ENCODE measurements around the gene RDH11.

Gene RDH11

GRCh38 chr14:67652189-67652588 lies 43.4 kb downstream of the RDH11 start:
- Histone ChIP-seq H2AFZ (ENCODE audit: low read length, unreplicated experiment) (no peak overlapping the region), H3K4me1 (ENCODE audit: control insufficient read depth, insufficient read depth, low read length, unreplicated experiment) (peaks cover 15% of the 10 kb centered on the region), H3K36me3 (ENCODE audit: insufficient read depth, low read length) (peaks cover 50% of the 10 kb centered on the region), H3K79me2 (ENCODE audit: control insufficient read depth, insufficient read depth, low read length, unreplicated experiment) (no peaks in the 10 kb centered on the region), H3K27me3 (ENCODE audit: insufficient read depth, low read length) (no peaks in the 10 kb centered on the region), H3K27ac (ENCODE audit: low read depth, low read length) (no peak overlapping the region), H3K4me3 (ENCODE audit: low read depth, low read length) (no peak overlapping the region)

GRCh38 chr14:67650694-67651093 lies 44.9 kb downstream of the RDH11 start:
- Histone ChIP-seq H3K27ac (ENCODE audit: low read depth, low read length) (peak overlapping the region; percentile 79), H3K36me3 (ENCODE audit: insufficient read depth, low read length) (peaks cover 42% of the 10 kb centered on the region), H3K4me1 (ENCODE audit: control insufficient read depth, insufficient read depth, low read length, unreplicated experiment) (peaks cover 15% of the 10 kb centered on the region), H3K4me3 (ENCODE audit: low read depth, low read length) (no peak overlapping the region; the same call in 1 of the 2 replicates), H3K79me2 (ENCODE audit: control insufficient read depth, insufficient read depth, low read length, unreplicated experiment) (no peaks in the 10 kb centered on the region), H2AFZ (ENCODE audit: low read length, unreplicated experiment) (no peak overlapping the region), H3K27me3 (ENCODE audit: insufficient read depth, low read length) (no peaks in the 10 kb centered on the region)

DNA sequence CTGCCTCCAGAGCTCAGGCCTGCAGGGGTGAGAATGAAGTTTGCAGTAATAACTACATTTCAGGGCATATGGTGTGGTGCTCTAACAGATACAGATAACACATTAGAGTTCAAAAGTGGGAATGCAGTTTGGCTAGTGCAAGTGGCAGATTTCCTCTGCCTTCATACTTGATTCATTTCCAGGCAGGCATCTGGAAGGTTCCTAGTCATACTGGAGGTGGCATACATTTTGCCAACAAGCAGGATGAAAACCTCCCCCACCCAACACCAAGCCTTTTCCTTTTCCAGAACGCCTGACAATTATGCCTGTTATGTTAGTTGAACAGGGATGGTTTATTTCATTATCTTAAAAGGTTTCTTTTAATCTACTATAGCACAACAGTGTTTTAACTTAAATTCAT lies 45.4 kb downstream of the RDH11 start:
- H3K79me2 ChIP-seq (ENCODE audit: control insufficient read depth, insufficient read depth, low read length, unreplicated experiment): no peaks in the 10 kb centered on the region
- peaks cover 42% of the 10 kb centered on the region for H3K36me3 ChIP-seq (ENCODE audit: insufficient read depth, low read length)
- H3K27me3 ChIP-seq (ENCODE audit: insufficient read depth, low read length): no peaks in the 10 kb centered on the region
- H3K4me3 ChIP-seq (ENCODE audit: low read depth, low read length): no peak overlapping the region; the same call in 1 of the 2 replicates
- H3K4me1 ChIP-seq (ENCODE audit: control insufficient read depth, insufficient read depth, low read length, unreplicated experiment): peaks cover 15% of the 10 kb centered on the region
- no peak overlapping the region for H2AFZ ChIP-seq (ENCODE audit: low read length, unreplicated experiment)
- H3K27ac ChIP-seq (ENCODE audit: low read depth, low read length): peak overlapping the region; percentile 79

DNA sequence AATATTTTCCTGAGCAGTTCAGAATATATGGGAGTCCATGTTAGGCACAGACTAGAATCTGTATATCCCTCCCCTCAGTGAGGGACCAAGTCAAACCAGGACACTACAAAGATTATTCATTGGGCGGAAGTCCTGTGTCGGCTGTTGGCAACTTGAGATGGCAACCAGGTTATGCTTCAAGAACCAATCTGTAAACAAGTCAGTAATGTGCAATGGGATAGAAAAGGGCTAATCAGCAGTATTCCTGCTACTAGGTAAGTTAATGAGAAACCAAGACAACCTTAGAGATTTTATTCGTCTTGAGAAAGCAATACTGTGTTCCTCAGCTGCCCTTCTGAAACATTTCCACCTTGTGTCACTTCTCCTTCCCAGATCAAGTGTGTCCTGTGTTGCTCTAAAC lies 49.4 kb downstream of the RDH11 start:
- Histone ChIP-seq H3K27ac (ENCODE audit: low read depth, low read length) (no peak overlapping the region), H3K36me3 (ENCODE audit: insufficient read depth, low read length) (peaks cover 33% of the 10 kb centered on the region), H3K79me2 (ENCODE audit: control insufficient read depth, insufficient read depth, low read length, unreplicated experiment) (no peaks in the 10 kb centered on the region), H2AFZ (ENCODE audit: low read length, unreplicated experiment) (no peak overlapping the region), H3K4me3 (ENCODE audit: low read depth, low read length) (no peak overlapping the region), H3K27me3 (ENCODE audit: insufficient read depth, low read length) (no peaks in the 10 kb centered on the region), H3K4me1 (ENCODE audit: control insufficient read depth, insufficient read depth, low read length, unreplicated experiment) (peaks cover 12% of the 10 kb centered on the region)

GRCh38 chr14:67645414-67645813 lies 50.1 kb downstream of the RDH11 start:
- H2AFZ ChIP-seq (ENCODE audit: low read length, unreplicated experiment): no peak overlapping the region
- H3K27me3 ChIP-seq (ENCODE audit: insufficient read depth, low read length): no peaks in the 10 kb centered on the region
- H3K27ac ChIP-seq (ENCODE audit: low read depth, low read length): no peak overlapping the region
- no peak overlapping the region for H3K4me3 ChIP-seq (ENCODE audit: low read depth, low read length)
- H3K36me3 ChIP-seq (ENCODE audit: insufficient read depth, low read length): peaks cover 29% of the 10 kb centered on the region
- no peaks in the 10 kb centered on the region for H3K79me2 ChIP-seq (ENCODE audit: control insufficient read depth, insufficient read depth, low read length, unreplicated experiment)
- peaks cover 5% of the 10 kb centered on the region for H3K4me1 ChIP-seq (ENCODE audit: control insufficient read depth, insufficient read depth, low read length, unreplicated experiment)

DNA sequence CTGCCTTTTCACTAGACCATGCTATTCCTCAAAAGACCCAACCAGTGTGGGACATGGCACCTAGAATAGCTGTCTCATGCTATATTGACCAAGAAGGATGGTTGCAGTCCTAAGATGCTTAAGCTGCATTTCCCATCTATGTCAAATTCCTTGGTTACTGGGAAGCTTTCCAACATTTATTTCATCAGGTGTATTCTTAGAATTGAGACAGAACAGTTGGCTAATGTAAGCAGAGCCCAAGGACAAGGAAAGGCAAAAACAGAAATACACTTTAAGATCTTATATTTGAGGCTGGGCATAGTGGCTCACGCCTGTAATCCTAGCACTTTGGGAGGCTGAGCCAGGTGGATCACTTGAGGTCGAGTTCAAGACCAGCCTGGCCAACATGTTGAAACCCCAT lies 51.1 kb downstream of the RDH11 start:
- peaks cover 19% of the 10 kb centered on the region for H3K36me3 ChIP-seq (ENCODE audit: insufficient read depth, low read length)

DNA sequence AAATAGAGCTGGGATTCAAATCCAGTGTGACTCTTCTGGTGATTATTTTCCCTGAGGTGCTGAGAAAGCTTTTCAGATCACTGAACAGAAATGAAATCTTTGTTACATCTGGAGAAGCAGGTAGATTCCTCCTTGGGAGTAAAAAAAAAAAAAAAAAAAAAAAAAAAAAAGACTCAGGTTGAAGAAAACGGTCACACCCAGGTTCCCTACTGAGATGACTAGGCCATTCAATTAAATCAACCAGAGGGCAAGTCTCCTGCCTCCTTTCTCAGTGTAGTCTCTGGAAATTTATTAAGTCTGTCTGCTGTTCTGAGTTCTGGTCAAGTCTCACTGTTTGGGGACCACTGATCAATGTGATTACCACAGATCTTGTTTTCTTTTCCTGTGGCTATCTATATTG lies 51.9 kb downstream of the RDH11 start:
- H2AFZ ChIP-seq (ENCODE audit: low read length, unreplicated experiment): no peak overlapping the region
- H3K79me2 ChIP-seq (ENCODE audit: control insufficient read depth, insufficient read depth, low read length, unreplicated experiment): no peaks in the 10 kb centered on the region
- no peaks in the 10 kb centered on the region for H3K4me1 ChIP-seq (ENCODE audit: control insufficient read depth, insufficient read depth, low read length, unreplicated experiment)
- H3K36me3 ChIP-seq (ENCODE audit: insufficient read depth, low read length): peaks cover 12% of the 10 kb centered on the region
- H3K27ac ChIP-seq (ENCODE audit: low read depth, low read length): no peak overlapping the region
- H3K27me3 ChIP-seq (ENCODE audit: insufficient read depth, low read length): no peaks in the 10 kb centered on the region
- no peak overlapping the region for H3K4me3 ChIP-seq (ENCODE audit: low read depth, low read length)

More for the DNA sequence above, 51.1 kb downstream of the RDH11 start:
- no peaks in the 10 kb centered on the region for H3K4me1 ChIP-seq (ENCODE audit: control insufficient read depth, insufficient read depth, low read length, unreplicated experiment)
- no peaks in the 10 kb centered on the region for H3K79me2 ChIP-seq (ENCODE audit: control insufficient read depth, insufficient read depth, low read length, unreplicated experiment)
- no peak overlapping the region for H3K27ac ChIP-seq (ENCODE audit: low read depth, low read length)
- H3K27me3 ChIP-seq (ENCODE audit: insufficient read depth, low read length): no peaks in the 10 kb centered on the region
- no peak overlapping the region for H2AFZ ChIP-seq (ENCODE audit: low read length, unreplicated experiment)
- H3K4me3 ChIP-seq (ENCODE audit: low read depth, low read length): no peak overlapping the region

DNA sequence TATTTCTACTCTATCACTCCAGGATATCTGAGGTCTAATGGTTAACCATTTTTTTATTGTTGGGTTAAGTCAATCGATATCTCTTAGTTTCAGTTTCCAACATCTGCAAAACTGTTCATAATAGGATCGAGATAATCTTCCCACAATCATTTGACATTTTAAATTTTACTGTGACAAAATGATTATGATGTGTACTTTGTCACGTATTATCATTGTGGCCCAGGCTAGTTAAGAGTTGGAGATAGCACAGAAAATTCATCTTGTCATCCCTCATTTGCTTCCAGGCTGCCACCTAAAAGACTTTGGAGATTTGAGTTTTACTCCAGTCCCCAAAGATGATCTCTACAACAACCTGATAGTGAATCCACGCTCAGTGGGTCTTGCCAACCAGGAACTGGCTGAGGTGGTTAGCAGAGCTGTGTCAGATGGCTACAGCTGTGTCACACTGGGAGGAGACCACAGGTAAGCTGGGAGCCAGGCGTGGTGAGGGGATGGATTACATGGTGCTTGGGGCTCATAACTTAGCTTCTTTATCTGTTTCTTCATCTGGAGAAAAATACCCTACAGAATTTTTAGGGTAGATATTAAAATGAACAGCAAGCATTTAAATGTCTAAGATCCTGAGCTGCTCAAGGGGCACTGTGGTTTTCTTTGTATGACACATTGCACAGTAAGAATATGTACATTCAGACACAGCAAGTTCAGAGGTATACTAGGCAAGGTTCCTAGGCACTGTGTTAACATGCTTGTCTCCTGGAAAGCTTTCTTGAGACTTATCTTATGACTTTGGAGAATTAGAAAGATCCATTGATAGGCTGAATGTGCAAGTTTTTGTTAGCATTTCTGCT lies 53.4 kb downstream of the RDH11 start:
- no peak overlapping the region for H3K27ac ChIP-seq (ENCODE audit: low read depth, low read length)
- no peaks in the 10 kb centered on the region for H3K27me3 ChIP-seq (ENCODE audit: insufficient read depth, low read length)
- H3K4me3 ChIP-seq (ENCODE audit: low read depth, low read length): no peak overlapping the region
- no peaks in the 10 kb centered on the region for H3K4me1 ChIP-seq (ENCODE audit: control insufficient read depth, insufficient read depth, low read length, unreplicated experiment)
- no peak overlapping the region for H2AFZ ChIP-seq (ENCODE audit: low read length, unreplicated experiment)
- 0 out of 2 replicates have a peak, but pooled peaks cover under 1% of the 10 kb centered on the region for H3K36me3 ChIP-seq (ENCODE audit: insufficient read depth, low read length)
- no peaks in the 10 kb centered on the region for H3K79me2 ChIP-seq (ENCODE audit: control insufficient read depth, insufficient read depth, low read length, unreplicated experiment)

GRCh38 chr14:67641480-67641879 lies 54.1 kb downstream of the RDH11 start:
- peaks cover 3% of the 10 kb centered on the region for H3K4me1 ChIP-seq (ENCODE audit: control insufficient read depth, insufficient read depth, low read length, unreplicated experiment)
- H3K79me2 ChIP-seq (ENCODE audit: control insufficient read depth, insufficient read depth, low read length, unreplicated experiment): no peaks in the 10 kb centered on the region
- no peaks in the 10 kb centered on the region for H3K36me3 ChIP-seq (ENCODE audit: insufficient read depth, low read length)
- H3K4me3 ChIP-seq (ENCODE audit: low read depth, low read length): no peak overlapping the region
- H3K27ac ChIP-seq (ENCODE audit: low read depth, low read length): no peak overlapping the region
- H3K27me3 ChIP-seq (ENCODE audit: insufficient read depth, low read length): no peaks in the 10 kb centered on the region
- H2AFZ ChIP-seq (ENCODE audit: low read length, unreplicated experiment): no peak overlapping the region

GRCh38 chr14:67638642-67639041 lies 56.9 kb downstream of the RDH11 start:
- Histone ChIP-seq H3K27me3 (ENCODE audit: insufficient read depth, low read length) (no peaks in the 10 kb centered on the region), H2AFZ (ENCODE audit: low read length, unreplicated experiment) (no peak overlapping the region), H3K4me1 (ENCODE audit: control insufficient read depth, insufficient read depth, low read length, unreplicated experiment) (peaks cover 9% of the 10 kb centered on the region), H3K36me3 (ENCODE audit: insufficient read depth, low read length) (no peaks in the 10 kb centered on the region), H3K27ac (ENCODE audit: low read depth, low read length) (no peak overlapping the region), H3K79me2 (ENCODE audit: control insufficient read depth, insufficient read depth, low read length, unreplicated experiment) (no peaks in the 10 kb centered on the region), H3K4me3 (ENCODE audit: low read depth, low read length) (no peak overlapping the region)

DNA sequence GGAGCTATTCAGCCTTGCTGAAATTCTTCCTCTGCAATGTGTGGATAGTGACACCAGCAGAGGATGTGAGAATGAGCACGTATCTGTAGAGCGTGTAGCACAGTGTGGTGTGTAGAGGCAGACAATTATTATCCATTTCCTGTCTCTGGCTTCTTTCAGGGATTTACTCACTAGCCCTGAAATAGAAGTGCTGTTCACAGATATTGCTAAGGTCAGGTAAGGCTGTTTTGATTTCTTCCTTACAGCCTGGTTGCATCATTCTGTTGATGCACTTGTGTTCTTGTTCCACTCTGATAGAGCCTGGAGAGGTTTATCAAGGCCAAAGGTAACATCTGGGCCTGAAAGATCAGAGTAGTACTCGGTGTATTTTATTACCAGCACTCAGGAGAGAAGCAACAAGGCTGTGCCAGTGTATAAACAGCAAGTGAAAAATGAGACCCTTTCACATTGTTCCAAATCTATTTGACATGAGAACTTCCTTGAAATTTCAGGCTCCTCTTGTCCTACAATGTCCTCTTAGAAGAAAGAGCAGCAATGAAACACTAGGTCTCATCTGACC lies 59.1 kb downstream of the RDH11 start:
- Histone ChIP-seq H3K79me2 (ENCODE audit: control insufficient read depth, insufficient read depth, low read length, unreplicated experiment) (no peaks in the 10 kb centered on the region), H3K4me3 (ENCODE audit: low read depth, low read length) (no peak overlapping the region), H2AFZ (ENCODE audit: low read length, unreplicated experiment) (no peak overlapping the region), H3K36me3 (ENCODE audit: insufficient read depth, low read length) (no peaks in the 10 kb centered on the region), H3K27ac (ENCODE audit: low read depth, low read length) (peak overlapping the region; percentile 12; the same call in 1 of the 2 replicates), H3K4me1 (ENCODE audit: control insufficient read depth, insufficient read depth, low read length, unreplicated experiment) (peaks cover 9% of the 10 kb centered on the region), H3K27me3 (ENCODE audit: insufficient read depth, low read length) (no peaks in the 10 kb centered on the region)
